ENCODE results near the gene GPR142. TPM values are rescaled to one million over a fixed set of nuclear protein-coding genes. Genes with fewer than 3 reads are reported as not detected.

Gene GPR142
- total and polyA plus RNA-seq, 2 of the 13 experiments (the other 11 are each of a cell fraction or from before 2014, with no cell fraction given): not detected

DNA sequence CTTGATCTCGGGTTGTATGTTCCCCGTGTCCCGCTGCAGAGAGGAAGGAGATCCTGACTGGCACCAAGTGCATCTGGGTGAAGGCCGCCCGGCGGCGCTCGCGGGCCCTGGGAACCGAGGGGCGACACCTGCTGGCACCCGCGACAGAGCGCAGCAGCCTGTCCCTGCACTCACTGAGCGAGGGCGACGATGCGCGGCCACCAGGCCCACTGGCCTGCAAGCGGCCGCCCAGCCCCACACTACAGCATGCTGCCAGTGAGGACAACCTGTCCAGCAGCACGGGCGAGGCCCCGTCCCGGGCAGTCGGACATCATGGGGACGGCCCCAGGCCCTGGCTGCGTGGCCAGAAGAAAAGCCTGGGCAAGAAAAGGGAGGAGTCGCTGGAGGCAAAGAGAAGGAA, 13.2 kb upstream of the GPR142 start (continued):
- TF ChIP-seq ZBTB33 (CRISPR knock-in tag; IDR thresholded peaks at IDR 0.05): peak; percentile 55
- TF ChIP-seq ZSCAN25 (CRISPR knock-in tag; IDR thresholded peaks at IDR 0.05): no peak
- TF ChIP-seq MIER2 (CRISPR knock-in tag; IDR thresholded peaks at IDR 0.05): peak; percentile 54; the same call in 1 of the 2 replicates
- TF ChIP-seq ZNF563 (CRISPR knock-in tag; IDR thresholded peaks at IDR 0.05): peak; percentile 25; the same call in 1 of the 2 replicates
- TF ChIP-seq HMG20B (CRISPR knock-in tag; conservative IDR thresholded peaks at IDR 0.05): no peak
- no peak for TF ChIP-seq ZNF891 (CRISPR knock-in tag; IDR thresholded peaks at IDR 0.05)
- TF ChIP-seq THAP11 (CRISPR knock-in tag; IDR thresholded peaks at IDR 0.05): 0 out of 2 replicates have a peak, but pooled peaks have one; percentile 29
- TF ChIP-seq, protein P1, sequence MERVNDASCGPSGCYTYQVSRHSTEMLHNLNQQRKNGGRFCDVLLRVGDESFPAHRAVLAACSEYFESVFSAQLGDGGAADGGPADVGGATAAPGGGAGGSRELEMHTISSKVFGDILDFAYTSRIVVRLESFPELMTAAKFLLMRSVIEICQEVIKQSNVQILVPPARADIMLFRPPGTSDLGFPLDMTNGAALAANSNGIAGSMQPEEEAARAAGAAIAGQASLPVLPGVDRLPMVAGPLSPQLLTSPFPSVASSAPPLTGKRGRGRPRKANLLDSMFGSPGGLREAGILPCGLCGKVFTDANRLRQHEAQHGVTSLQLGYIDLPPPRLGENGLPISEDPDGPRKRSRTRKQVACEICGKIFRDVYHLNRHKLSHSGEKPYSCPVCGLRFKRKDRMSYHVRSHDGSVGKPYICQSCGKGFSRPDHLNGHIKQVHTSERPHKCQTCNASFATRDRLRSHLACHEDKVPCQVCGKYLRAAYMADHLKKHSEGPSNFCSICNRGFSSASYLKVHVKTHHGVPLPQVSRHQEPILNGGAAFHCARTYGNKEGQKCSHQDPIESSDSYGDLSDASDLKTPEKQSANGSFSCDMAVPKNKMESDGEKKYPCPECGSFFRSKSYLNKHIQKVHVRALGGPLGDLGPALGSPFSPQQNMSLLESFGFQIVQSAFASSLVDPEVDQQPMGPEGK (CRISPR knock-in tag; IDR thresholded peaks at IDR 0.05): peak; percentile 53; the same call in 1 of the 2 replicates
- TF ChIP-seq ISL2 (CRISPR knock-in tag; IDR thresholded peaks at IDR 0.05): 0 out of 2 replicates have a peak, but pooled peaks have one; percentile 39
- TF ChIP-seq CSRNP1 (CRISPR knock-in tag; IDR thresholded peaks at IDR 0.05): peak; percentile 28; the same call in 1 of the 2 replicates
- TF ChIP-seq, protein P2, sequence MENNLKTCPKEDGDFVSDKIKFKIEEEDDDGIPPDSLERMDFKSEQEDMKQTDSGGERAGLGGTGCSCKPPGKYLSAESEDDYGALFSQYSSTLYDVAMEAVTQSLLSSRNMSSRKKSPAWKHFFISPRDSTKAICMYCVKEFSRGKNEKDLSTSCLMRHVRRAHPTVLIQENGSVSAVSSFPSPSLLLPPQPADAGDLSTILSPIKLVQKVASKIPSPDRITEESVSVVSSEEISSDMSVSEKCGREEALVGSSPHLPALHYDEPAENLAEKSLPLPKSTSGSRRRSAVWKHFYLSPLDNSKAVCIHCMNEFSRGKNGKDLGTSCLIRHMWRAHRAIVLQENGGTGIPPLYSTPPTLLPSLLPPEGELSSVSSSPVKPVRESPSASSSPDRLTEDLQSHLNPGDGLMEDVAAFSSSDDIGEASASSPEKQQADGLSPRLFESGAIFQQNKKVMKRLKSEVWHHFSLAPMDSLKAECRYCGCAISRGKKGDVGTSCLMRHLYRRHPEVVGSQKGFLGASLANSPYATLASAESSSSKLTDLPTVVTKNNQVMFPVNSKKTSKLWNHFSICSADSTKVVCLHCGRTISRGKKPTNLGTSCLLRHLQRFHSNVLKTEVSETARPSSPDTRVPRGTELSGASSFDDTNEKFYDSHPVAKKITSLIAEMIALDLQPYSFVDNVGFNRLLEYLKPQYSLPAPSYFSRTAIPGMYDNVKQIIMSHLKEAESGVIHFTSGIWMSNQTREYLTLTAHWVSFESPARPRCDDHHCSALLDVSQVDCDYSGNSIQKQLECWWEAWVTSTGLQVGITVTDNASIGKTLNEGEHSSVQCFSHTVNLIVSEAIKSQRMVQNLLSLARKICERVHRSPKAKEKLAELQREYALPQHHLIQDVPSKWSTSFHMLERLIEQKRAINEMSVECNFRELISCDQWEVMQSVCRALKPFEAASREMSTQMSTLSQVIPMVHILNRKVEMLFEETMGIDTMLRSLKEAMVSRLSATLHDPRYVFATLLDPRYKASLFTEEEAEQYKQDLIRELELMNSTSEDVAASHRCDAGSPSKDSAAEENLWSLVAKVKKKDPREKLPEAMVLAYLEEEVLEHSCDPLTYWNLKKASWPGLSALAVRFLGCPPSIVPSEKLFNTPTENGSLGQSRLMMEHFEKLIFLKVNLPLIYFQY (CRISPR knock-in tag; IDR thresholded peaks at IDR 0.05; ENCODE audit: borderline replicate concordance): peak; percentile 41; the same call in 1 of the 2 replicates
- TF ChIP-seq ZNF737 (CRISPR knock-in tag; IDR thresholded peaks at IDR 0.05; ENCODE audit: borderline replicate concordance): no peak
- TF ChIP-seq ZFP91 (CRISPR knock-in tag; IDR thresholded peaks at IDR 0.05; ENCODE audit: borderline replicate concordance): peak; percentile 77; the same call in 1 of the 2 replicates
- TF ChIP-seq TGIF2 (CRISPR knock-in tag; IDR thresholded peaks at IDR 0.05): 0 out of 2 replicates have a peak, but pooled peaks have one; percentile 41
- TF ChIP-seq SOX5 (CRISPR knock-in tag; IDR thresholded peaks at IDR 0.05; ENCODE audit: borderline replicate concordance): 0 out of 2 replicates have a peak, but pooled peaks have one; percentile 31
- 0 out of 2 replicates have a peak, but pooled peaks have one; percentile 44 for TF ChIP-seq ZSCAN9 (CRISPR knock-in tag; IDR thresholded peaks at IDR 0.05; ENCODE audit: borderline replicate concordance)
- TF ChIP-seq ZNF501 (CRISPR knock-in tag; IDR thresholded peaks at IDR 0.05): peak; percentile 59; the same call in 1 of the 2 replicates

Data from HepG2 (cell line).